ENCODE results near the gene DEDD.

Gene DEDD

DNA sequence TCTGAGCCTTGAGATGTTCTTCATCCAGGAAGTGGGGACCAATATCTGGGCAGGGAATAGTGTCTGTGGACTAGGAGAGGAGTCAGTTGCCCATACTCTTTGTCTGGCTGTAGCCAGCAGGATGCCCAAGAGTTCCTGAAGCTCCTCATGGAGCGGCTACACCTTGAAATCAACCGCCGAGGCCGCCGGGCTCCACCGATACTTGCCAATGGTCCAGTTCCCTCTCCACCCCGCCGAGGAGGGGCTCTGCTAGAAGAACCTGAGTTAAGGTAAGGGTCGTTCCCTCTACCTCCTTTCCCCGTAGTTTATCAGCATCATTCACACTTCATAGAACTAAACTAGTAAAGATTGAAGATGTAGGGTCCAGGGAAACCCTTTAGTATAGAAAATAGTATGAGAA, 30.3 kb upstream of the DEDD start:
- DNase-seq: no peak

DNA sequence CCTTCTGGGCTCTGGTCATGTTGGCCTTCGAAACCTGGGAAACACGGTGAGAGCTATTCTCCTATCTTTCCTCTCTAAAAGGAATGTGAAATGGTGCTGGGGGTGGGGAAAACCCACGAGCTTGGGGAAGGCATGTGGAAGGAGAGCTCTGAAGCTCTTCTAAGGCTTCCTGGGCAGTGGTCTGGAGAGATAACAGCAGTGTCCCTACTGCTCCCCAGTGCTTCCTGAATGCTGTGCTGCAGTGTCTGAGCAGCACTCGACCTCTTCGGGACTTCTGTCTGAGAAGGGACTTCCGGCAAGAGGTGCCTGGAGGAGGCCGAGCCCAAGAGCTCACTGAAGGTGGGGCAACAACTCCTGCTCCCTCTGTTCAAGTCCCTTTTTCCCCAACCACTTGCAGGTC, 29.6 kb upstream of the DEDD start:
- DNase-seq: no peak

DNA sequence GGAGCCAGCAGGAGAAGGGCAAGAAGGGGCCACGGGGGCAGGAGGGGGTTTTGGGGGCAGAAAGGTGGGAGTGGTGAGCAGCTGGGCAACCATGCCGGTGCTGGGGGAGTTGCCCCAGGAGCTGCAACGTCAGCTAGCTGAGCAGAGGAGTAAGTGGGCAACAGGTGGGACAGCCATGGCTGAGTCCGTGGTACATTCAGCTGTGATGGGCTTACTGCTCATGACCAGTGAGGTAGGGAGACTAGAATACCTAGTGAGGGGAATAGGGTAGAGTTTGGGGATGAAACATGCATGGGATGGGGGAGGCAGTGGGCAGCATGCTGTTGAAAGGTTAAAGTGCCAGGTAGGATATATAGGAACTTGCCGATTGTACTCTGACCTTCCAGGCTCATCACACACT, 29.2 kb upstream of the DEDD start:
- no peak for DNase-seq

DNA sequence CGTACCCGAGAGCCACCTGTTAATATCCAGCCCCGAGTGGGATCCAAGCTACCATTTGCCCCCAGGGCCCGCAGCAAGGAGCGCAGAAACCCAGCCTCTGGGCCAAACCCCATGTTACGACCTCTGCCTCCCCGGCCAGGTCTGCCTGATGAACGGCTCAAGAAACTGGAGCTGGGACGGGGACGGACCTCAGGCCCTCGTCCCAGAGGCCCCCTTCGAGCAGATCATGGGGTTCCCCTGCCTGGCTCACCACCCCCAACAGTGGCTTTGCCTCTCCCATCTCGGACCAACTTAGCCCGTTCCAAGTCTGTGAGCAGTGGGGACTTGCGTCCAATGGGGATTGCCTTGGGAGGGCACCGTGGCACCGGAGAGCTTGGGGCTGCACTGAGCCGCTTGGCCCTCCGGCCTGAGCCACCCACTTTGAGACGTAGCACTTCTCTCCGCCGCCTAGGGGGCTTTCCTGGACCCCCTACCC, 28.2 kb upstream of the DEDD start:
- DNase-seq: no peak

DNA sequence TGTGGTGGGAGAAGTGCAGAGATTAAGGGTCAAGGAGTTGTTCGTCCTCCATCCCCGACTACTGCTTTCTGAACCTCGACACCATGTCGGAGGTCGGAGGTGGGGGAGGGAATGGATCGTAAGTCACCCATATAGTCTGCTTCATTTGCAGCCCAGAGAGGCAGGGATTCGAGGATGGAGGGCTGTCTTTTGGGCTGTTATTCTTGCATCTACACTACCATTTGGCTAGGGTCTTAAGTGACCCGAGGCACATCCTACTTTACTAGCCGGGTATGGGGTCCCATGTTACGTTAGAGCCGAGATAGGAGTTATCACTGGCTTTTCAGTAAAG, 27.4 kb upstream of the DEDD start:
- no peak for DNase-seq

DNA sequence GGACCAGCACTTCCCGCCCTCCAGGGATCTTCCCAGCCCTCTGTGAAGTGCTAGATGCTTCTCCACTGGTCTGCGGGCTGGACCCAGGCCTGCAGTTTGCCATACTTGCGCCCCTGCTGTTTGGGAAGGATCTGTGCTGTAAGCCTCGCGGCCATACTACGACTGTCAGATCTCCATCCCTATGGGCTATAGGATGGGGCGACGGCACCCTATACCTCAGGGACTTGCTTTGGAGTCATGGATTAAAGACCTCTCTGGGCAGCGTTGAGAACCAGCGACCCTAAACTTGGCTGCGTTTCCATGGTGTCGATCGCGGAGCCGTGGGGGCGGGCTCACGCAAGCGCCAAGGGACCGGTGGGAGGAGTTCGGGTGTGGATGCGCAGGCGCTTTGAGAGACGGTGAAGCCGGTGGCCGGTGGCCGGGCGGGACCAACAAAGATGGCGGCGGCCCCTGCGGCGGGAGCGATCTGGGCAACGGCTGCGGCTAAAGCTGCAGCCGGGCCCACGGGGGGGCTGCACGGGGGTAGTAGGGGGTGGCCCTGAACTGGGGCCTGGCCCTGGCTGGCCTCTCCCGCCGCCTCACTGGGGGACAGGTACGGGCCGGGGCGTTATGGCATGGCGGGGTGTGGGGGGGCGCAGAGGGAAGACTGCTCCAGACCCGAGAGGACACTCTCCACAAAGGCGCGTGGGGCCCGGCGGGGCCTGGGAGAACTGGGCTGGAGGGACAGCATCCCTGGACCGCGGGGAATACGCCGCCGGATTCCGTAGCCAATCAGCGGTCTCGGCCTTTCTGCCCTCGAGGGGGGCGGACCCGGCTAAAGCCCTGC, 26.8 kb upstream of the DEDD start, which contains the start of gene USP21:
TSS of gene USP21 (plus strand) at position 414 of the 826 bp plus-strand sequence. CDS start 1,141 bp downstream, outside the sequence.
- peak; percentile 66 to 78 for DNase-seq

DNA sequence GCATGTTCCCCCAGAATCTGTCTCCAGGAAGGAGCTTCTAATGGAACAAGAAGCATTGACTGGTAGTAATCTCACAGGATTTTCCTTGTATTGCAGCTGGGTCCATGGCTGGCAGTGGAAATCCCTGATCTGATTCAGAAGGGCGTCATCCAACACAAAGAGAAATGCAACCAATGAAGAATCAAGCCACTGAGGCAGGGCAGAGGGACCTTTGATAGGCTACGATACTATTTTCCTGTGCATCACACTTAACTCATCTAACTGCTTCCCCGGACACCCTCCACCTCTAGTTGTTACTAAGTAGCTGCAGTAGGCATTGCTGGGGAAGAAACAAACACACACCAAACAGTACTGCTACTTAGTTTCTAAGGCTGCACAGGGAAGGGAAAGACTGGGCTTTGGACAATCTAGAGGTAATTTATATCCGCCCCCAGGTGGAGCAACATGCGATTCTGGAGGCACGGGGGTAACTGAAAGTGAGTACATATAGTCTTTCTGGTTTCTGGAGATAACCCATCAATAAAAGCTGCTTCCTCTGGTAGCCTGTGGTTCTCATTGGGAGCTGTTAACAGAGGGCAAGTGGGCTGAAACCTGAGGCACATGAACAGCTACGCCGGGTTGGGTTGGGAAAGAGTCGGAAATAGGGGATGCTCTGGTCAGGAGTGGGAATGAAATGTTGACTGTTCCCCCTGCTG, 26.0 kb upstream of the DEDD start:
- no peak for DNase-seq

DNA sequence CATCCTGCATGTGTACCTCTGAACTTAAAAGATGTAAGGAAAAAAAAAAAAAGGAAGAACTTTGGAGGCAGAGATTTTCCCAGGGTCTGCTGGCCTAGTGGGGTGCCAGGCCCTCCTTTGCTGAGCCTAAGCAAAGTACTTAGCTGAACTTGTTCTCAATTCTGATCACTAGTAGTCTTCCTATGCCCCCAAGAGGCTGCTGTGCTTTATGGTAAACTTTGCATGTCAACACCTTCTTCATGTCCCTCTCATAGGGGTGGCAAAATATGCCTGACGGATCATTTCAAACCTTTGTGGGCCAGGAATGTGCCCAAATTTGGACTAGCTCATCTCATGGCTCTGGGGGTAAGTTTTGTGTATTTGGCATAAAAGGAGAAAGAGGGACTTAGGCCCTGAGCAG, 25.4 kb upstream of the DEDD start:
- no peak for DNase-seq

DNA sequence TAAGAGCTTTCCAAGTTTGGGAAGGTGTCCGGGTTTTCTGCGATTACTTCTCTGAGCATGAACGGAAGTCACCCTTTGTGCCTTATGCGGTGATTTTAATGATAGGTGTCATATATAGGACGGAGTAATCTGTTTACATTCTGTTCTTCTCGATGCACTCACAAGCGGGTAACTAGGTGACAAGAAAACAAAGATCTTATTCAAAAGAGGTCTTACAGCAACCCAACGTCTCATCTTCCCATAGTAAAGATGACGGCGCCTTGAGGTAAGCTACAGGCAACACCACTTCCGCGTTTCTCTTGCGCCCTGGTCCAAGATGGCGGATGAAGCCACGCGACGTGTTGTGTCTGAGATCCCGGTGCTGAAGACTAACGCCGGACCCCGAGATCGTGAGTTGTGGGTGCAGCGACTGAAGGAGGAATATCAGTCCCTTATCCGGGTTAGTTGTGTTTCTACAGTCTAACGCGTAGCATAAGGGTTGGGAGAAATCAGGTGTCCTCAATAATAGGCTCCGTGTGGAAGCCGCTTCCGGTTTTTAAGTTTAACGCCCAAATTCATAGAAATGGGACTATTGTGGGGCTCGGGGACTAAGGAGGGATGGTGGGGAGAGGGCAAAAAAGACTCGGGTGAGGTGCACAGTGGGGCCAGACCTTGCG, 21.3 kb upstream of the DEDD start, which contains the start of gene UFC1:
TSS of gene UFC1 (plus strand) at position 297 of the 656 bp plus-strand sequence. CDS start at position 317, 20 bp downstream.
- DNase-seq: peak; percentile 87 to 90

DNA sequence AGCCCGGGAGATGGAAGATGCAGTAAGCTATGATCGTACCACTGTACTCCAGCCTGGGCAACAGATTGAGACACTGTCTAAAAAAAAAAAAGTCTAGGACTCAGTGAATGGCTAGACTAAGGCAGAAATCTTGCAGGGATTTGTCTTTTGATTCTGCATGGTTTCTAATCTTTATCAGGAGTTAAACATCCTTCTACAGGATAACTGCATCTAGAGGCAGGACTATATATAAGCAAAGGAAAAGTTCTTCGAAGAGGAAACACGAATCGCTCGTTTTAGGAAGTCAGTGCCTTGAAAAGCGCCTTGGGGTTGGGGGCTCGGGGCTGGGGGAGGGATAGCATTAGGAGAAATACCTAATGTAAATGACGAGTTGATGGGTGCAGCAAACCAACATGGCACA, 20.7 kb upstream of the DEDD start:
- DNase-seq: no peak

DNA sequence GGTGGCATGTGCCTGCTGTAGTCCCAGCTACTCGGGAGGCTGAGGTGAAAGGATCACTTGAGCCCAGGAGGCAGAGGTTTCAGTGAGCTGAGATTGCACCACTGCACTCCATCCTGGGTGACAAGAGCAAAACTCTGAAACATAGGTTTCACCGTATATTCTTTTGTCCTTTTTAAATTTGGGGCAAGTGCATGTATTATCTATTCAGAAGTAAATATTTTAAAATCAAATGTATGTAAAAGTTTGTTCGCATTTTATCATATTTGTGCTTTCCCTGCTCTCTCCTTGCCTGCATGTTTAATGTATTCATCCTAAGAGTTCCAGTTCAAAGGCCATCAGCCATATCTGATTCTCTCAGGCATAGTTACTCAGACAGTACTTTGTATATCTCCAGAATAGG, 13.4 kb upstream of the DEDD start:
- no peak for DNase-seq

DNA sequence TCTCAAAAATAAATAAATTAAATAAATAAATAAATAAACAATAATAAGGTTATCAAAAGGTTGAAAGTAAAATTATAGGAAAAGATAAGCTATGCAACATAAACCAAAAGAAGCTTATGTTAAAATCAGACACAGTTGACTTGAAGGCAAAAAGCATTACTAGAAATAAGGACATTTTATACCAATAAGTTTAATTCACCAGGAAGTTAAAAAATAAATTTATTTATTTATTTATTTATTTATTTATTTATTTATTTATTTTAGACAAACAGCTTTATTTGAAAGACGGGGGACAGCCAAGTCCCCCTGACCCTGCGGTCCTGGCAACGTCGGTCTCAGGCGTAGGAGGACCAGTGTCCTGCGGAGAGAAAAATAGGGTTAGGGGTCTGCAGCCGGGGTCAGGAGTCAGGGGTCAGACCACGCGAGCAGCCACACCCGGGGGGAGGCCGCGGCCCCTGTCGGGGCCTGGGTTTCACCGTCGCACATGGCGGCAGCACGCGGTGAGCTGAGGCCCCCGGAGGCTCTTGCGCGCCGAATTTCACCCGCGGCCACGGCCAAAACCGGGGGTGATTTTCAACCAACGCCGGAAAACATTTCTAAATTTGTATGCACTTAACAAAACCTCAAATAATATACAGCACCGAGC, 8.4 kb upstream of the DEDD start:
- no peak for DNase-seq

DNA sequence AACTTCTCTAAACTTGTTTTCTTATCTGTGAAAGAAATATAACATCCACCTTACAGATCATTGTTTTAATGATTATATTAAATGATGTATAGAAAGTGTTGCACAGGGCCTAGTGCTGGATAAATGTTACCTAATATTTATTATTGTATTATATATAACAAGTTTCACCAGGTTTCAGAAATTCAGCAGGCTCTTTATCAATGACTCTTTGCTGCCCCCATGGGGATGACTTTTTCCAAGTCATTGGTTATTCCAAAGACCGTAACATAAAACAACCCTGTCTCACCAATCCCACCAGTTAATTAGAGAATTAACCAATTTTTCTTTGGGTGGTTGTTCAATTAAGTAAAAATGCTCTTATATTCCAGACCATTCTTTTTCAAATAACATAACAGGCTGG, 7.3 kb upstream of the DEDD start:
- peak; percentile 59 to 70 for DNase-seq

DNA sequence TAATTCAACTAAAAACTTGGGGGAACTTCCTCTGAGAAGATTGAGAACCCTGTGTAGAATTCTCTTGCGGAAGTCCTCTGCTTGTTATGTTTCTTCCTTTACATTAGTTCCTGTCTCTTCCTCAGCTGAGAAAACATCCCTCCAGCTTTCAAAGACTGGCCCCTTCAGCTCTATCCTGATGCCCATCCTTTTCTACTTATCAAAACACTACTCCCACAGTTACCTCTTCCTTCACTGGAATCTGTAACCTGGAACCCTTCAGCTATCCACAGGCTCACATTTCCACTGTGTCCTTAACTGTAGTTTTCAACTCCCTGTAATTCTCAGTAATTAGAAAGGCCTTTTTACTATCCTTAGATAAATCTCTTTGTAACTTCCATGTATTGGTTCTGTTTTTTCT, 6.0 kb upstream of the DEDD start:
- DNase-seq: no peak

DNA sequence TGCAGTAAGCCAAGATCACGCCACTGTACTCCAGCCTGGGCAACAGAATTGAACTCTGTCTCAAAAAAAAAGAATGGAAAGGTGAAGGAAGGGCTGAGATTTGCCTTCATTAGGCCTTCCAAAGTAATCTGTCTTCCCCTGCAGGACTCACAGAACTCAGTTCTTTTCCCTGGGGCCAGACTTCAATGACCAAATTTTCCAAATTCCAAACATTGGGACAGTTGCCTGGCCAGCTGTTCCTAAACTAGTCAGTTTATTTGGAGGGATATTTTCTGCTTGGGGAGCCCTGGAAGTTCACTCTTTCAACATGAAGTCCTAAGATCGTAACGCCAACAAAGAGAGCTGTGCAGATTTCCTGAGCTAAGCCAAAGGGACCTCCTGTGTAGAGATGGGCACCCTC, 5.4 kb upstream of the DEDD start:
- no peak for DNase-seq

DNA sequence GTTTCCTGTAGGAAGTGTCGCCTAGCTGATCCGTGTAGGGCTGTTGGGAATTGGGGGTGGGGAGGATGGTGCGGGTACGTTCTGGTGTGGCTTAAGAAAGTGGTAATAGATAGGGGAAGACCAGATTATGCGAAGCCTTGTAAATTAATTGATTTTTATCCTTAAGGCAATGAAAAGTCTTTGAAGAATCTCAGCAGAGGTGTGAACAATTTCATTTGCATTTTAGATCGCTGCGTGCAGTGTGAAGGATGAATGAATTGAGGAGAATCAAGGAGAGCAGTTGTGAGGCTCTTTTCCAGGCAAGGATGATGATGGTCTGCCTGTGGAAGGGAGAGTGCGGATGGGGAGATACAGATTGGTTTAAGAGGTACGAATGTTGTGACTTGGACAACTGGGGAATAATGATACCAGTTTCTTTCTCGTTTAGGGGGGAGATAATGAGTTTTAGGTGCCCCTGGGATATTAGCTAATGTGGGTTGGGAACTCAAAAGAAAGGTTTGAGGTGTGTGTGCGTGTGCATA, 813 bp upstream of the DEDD start:
- DNase-seq: no peak

DNA sequence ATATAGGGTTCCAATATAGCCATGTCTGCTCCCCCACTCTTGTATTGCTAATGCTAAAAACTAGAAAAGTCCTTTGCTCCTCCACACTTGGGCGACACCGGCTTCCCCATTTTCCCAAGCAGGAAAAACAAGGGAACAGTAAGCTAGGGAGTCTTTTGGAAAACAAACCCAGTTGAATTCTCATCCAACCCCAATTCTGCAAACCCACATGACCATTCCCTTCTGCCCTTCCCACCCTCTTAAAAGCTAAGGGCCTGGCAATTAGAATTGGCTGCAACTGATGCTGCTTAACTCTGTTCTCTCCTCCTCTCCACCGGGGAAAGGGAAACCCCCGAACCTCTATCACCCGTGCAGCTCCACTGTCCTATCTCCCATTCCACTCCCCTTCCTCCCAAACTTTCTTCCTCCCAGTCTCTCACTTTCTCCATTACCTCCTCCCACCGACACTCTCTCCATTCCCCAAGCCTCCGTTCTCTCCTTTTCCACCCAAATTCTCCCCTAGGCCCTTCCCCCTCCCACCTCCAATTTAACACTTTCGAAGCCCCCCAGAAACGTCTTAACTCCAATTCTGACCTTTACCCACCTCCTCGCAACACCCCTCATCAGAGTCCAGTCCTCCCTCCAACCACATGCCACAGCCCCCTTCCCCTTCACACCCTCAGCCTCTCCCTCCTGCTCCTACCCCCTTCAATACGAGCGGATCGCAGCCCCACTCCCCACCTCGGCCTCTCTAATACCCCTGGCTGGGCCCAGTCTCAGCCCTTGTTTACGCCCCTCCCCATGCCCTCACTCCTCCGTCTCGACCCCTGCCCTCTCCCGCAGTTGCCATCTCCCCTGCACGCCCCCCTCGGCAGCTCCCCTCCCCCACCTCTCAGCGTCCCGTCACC, 701 bp downstream of the DEDD start:
- no peak for DNase-seq

DNA sequence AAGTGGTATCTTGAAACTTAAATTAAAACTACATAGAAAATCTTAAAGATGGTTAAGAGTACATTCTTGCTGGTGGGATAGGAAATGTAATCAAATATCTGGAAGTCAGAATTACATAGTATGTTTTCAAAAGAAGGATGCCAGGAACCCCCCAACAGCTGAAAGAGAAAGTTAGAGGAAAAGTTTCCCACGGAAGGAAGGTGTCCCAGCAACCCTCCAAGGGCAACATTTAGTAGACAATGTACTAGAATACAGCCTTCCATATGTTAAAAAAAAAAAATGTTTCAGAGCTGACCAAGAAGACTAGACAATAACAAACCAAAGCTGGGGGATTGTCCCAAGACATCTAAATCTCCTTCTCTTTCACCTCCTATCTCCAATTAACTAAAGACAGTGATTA, 2.2 kb downstream of the DEDD start:
- no peak for DNase-seq

DNA sequence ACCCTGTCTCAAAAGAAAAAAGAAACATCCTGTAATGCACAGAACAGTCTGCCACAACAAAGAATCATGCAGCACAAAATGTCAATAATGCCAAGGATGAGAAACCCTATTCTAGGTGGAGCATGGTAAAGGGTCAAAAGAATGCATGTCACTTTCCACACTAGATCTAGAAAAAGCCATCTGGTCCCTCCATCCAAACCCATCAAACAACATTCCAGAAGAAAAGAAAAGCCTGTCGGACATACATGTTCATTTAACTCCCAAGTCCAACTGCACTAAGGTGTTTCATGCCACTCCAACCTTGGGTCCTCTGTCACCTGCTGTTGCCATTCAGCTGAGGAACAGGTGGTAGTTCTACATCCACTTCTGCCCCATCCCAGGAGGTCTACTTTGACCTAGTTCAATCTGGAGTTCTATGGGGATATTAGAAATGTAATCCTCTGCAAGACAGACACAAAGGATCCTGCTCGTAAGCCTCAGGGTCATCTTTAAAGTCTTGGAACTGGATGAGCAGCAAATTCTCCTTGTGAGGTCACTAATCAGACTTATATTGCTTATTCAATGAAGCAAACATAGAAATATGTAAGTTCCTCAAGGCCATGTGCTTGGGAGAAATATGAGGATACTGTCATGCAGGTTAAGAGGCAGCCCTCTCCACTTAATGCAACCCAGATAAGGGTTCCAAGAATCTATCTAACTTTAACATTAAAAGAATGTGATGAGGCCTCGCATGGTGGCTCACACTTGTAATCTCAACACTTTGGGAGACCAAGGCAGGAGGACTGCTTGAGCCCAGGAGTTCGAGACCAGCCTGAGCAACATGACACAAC, 3.7 kb downstream of the DEDD start:
- no peak for DNase-seq

DNA sequence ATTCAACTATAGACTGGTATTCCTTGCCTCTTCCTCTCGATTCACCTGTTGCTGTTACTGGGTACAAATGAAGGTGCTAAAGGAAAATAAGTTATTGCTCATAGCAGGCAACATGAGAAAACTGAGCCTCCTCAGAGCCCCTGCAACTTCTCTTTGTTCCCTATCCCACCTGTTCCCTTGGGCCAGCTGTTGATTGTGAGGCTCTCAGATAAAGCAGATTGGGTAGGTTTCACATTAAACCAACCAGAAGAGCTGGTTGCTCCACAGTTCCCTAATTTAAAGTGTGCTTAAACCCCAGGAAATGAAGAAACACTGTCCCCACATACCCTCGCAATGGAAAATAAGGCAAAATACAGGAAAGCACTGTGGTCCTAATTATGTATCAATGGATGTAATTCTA, 4.8 kb downstream of the DEDD start:
- peak; percentile 61 to 63 for DNase-seq

DNA sequence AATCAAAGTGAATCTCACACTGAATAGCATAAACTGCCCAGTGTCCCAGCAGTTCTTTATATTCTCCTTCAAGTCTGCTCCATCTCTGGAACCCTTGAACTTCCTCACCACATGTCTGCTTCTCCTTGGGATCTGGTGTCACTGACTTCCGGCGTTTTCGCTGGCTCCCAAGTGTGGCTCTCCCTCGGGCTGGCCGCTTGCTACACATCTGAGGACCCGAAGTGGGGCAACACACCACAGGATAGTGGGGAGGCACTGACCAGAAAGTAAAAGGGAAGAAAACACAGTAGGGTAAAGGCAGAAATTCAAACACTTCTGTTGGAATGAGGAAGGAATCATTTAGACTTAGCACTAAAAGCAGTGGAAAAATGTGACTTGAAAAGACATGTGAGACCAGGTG, 9.5 kb downstream of the DEDD start:
- no peak for DNase-seq
